K562 (cell line): ENCODE data around the gene TICAM1.
A peak's percentile ranks its signal among the peaks of the same experiment; 100 is the strongest.

Experiments used
- EP300 ChIP-seq: IDR thresholded peaks from 2 replicates; pipeline ENCODE4 v1.6.1; 2012; ENCODE audit warnings: low read length, improper control_type of control experiment
- HNRNPLL ChIP-seq: fragments of 200-400 bp; formaldehyde crosslinking; IDR thresholded peaks from 2 replicates; pipeline ENCODE4 v1.6.1; 2017; ENCODE audit warnings: low read length, low read depth, mild to moderate bottlenecking; ENCODE audit not compliant: poor library complexity, severe bottlenecking
- MAZ ChIP-seq, 2 experiments: fragments of 450-650 bp in 1 of 2; sonication (generic) in 1 of 2; formaldehyde crosslinking; IDR thresholded peaks in 1 of 2; conservative IDR thresholded peaks in 1 of 2; 2 replicates each; pipeline versions ENCODE4 v1.4.0 to v1.5.0; 2020; ENCODE audit warnings: mild to moderate bottlenecking in 1 of 2, missing genetic modification reagents in 1 of 2
- NFRKB ChIP-seq: fragments of 450-650 bp; IDR thresholded peaks from 2 replicates; pipeline ENCODE4 v1.6.1; 2016; ENCODE audit warnings: low read depth
- POLR2A ChIP-seq: fragments of 450-650 bp; conservative IDR thresholded peaks from 2 replicates; pipeline ENCODE4 v1.6.1; 2016
- SREBF2 ChIP-seq: sonication (generic); formaldehyde crosslinking; IDR thresholded peaks from 2 replicates; pipeline ENCODE4 v1.4.0; 2020; ENCODE audit warnings: mild to moderate bottlenecking, missing genetic modification reagents
- STAT5B ChIP-seq: fragments of 250-450 bp; sonication (Bioruptor Pico); IDR thresholded peaks from 2 replicates; pipeline ENCODE4 v1.8.0; 2021; ENCODE audit warnings: mild to moderate bottlenecking, inconsistent platforms
- TCF7L2 ChIP-seq: fragments of 150-350 bp; IDR thresholded peaks from 2 replicates; pipeline ENCODE4 v1.6.1; 2016; ENCODE audit warnings: low read depth, mild to moderate bottlenecking, low read length, moderate library complexity
- U2AF2 ChIP-seq: fragments of 200-400 bp; formaldehyde crosslinking; optimal IDR thresholded peaks from 2 replicates; pipeline ENCODE3; 2017; ENCODE audit warnings: low read depth, mild to moderate bottlenecking, low read length
- TF ChIP-seq, protein P1 (sequence below), 3 experiments: IDR thresholded peaks in 2 of 3; conservative IDR thresholded peaks in 1 of 3; 2 replicates each; pipeline ENCODE4 v1.5.1; 2011 to 2012; ENCODE audit warnings: low read length in 3 of 3, mild to moderate bottlenecking in 3 of 3, control low read depth in 2 of 3, improper control_type of control experiment in 1 of 3, inconsistent platforms in 1 of 3, low read depth in 1 of 3, mixed read lengths in 1 of 3, moderate library complexity in 1 of 3; ENCODE audit not compliant: insufficient read depth in 2 of 3
- TF ChIP-seq, protein P2 (sequence below), 2 experiments: fragments of 450-650 bp in 1 of 2; IDR thresholded peaks; 2 replicates each; pipeline ENCODE4 v1.6.1; 2011 to 2017; ENCODE audit warnings: low read depth in 2 of 2, antibody characterized with exemption in 1 of 2, borderline replicate concordance in 1 of 2, low read length in 1 of 2, mild to moderate bottlenecking in 1 of 2, mixed read lengths in 1 of 2; ENCODE audit not compliant: control insufficient read depth in 1 of 2

GRCh38 chr19:4803736-4804695 lies 27.5 kb downstream of the TICAM1 start:
- TF ChIP-seq NFRKB, result no peak
- TF ChIP-seq, protein P1, sequence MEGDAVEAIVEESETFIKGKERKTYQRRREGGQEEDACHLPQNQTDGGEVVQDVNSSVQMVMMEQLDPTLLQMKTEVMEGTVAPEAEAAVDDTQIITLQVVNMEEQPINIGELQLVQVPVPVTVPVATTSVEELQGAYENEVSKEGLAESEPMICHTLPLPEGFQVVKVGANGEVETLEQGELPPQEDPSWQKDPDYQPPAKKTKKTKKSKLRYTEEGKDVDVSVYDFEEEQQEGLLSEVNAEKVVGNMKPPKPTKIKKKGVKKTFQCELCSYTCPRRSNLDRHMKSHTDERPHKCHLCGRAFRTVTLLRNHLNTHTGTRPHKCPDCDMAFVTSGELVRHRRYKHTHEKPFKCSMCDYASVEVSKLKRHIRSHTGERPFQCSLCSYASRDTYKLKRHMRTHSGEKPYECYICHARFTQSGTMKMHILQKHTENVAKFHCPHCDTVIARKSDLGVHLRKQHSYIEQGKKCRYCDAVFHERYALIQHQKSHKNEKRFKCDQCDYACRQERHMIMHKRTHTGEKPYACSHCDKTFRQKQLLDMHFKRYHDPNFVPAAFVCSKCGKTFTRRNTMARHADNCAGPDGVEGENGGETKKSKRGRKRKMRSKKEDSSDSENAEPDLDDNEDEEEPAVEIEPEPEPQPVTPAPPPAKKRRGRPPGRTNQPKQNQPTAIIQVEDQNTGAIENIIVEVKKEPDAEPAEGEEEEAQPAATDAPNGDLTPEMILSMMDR (IDR thresholded peaks at IDR 0.05 in 2 of 3, conservative IDR thresholded peaks at IDR 0.05 in 1 of 3; ENCODE audit: insufficient read depth in 2 of 3, low read depth in 1 of 3, low read length in 3 of 3), result peak; percentile 94 to 99 (median 99)
- TF ChIP-seq POLR2A, result no peak
- TF ChIP-seq TCF7L2, result no peak
- TF ChIP-seq, protein P2, sequence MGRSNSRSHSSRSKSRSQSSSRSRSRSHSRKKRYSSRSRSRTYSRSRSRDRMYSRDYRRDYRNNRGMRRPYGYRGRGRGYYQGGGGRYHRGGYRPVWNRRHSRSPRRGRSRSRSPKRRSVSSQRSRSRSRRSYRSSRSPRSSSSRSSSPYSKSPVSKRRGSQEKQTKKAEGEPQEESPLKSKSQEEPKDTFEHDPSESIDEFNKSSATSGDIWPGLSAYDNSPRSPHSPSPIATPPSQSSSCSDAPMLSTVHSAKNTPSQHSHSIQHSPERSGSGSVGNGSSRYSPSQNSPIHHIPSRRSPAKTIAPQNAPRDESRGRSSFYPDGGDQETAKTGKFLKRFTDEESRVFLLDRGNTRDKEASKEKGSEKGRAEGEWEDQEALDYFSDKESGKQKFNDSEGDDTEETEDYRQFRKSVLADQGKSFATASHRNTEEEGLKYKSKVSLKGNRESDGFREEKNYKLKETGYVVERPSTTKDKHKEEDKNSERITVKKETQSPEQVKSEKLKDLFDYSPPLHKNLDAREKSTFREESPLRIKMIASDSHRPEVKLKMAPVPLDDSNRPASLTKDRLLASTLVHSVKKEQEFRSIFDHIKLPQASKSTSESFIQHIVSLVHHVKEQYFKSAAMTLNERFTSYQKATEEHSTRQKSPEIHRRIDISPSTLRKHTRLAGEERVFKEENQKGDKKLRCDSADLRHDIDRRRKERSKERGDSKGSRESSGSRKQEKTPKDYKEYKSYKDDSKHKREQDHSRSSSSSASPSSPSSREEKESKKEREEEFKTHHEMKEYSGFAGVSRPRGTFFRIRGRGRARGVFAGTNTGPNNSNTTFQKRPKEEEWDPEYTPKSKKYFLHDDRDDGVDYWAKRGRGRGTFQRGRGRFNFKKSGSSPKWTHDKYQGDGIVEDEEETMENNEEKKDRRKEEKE (IDR thresholded peaks at IDR 0.05; ENCODE audit: borderline replicate concordance in 1 of 2, control insufficient read depth in 1 of 2, low read depth in 2 of 2, low read length in 1 of 2), result no peak
- no peak for TF ChIP-seq SREBF2 (CRISPR knock-in tag)
- TF ChIP-seq MAZ (CRISPR knock-in tag; conservative IDR thresholded peaks at IDR 0.05 in 1 of 2, IDR thresholded peaks at IDR 0.05 in 1 of 2), result peak in 1 of 2 experiments; percentile 71; a peak in 2 of 4 replicates
- no peak for TF ChIP-seq HNRNPLL
- no peak for TF ChIP-seq U2AF2
- no peak for TF ChIP-seq STAT5B (CRISPR knock-in tag)
- no peak for TF ChIP-seq EP300
